ENCODE data around the gene CHD3.

The CHD3 gene

DNA sequence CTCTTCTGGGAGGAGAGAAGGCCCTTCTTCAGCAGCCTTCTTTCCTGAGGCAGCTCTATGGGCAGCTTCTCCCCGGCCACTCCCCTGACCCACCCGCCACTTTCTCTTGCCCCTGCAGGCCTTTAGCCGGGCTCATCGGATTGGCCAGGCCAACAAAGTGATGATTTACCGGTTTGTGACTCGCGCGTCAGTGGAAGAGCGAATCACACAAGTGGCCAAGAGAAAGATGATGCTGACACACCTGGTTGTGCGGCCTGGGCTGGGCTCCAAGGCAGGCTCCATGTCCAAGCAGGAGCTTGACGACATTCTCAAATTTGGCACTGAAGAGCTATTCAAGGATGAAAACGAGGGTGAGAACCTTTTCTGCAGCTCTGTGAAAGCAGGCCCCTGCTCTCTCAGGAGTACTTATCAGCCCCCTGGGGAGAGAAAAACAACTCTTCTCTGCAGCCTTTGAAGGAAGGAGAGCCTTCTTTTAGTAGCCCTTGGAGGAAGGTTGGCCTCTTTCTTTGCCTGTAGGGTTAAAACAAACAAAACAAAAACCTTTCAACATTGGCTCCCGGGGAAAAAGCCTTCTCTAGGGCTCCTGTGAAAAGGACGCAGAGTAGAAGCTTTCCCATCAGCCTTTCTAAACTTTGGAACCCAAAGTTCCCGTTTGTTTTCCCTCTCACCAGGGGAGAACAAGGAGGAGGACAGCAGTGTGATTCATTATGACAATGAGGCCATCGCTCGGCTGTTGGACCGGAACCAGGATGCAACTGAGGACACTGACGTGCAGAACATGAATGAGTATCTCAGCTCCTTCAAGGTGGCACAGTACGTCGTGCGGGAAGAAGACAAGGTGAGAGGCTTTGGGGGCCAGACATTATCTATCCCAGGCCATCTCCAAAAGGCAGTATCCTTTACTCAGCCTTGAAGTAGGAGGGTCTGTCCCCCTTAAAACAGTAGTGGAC, 14.8 kb downstream of the CHD3 start:
- no peak for DNase-seq

DNA sequence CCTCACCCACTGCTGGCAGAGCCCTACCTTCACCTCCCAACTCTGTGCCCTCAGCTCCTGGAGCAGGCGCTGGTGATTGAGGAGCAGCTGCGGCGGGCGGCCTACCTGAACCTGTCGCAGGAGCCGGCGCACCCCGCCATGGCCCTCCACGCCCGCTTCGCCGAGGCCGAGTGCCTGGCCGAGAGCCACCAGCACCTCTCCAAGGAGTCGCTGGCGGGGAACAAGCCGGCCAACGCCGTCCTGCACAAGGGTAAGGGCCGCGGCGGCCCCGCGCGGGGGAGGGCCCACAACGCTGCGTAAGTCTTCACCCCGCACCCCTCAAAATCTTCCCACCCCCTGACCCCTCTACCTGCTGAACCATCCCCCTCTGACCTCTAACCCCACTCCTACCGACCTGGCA, 20.5 kb downstream of the CHD3 start:
- no peak for DNase-seq

DNA sequence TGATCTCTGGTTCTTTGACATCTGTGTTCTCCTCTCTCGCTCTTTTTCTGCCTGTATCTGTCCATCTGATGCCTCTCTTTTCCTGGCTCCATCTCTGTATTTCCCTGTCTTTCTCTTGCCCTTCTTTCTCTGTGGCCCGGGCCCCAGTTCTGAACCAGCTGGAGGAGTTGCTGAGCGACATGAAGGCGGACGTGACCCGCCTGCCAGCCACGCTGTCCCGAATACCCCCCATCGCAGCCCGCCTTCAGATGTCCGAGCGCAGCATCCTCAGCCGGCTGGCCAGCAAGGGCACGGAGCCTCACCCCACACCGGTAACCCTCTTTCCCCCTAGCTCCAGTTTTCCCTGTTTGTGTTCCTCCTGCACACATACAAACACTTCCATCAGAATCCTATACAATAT, 21.7 kb downstream of the CHD3 start:
- no peak for DNase-seq

DNA sequence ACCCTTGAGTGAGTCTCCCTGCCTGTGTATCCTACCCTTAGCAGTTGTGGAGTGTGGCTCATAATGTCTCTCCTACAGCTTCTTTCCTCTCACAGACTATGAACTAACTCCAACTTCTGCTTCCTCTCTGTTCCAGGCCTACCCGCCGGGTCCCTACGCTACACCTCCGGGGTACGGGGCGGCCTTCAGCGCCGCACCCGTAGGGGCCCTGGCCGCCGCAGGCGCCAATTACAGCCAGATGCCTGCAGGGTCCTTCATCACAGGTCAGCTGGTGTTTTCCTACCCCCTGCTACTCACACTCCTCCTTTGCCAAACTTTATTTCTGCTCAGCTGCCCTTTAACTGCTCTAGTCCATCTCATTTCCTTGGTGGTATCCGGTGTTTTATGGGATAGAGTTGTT, 22.1 kb downstream of the CHD3 start:
- DNase-seq, result no peak

DNA sequence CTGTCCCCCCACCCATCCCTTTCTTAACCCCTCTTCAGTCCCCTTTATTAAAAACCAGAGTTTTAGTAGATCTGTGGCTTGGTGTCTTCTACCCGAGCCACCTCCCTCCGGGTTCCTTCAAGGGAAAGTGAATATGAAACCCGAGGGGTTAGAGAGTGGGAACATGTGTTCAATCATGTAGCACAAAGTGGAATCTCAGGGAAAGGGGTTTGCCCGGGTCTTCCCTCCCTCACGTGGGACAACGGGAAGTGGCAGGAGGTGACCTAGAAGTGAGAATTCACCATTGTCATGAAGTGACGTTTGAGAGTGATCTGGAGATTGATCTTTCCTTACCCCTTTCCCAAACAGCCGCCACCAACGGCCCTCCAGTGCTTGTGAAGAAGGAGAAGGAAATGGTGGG, 22.5 kb downstream of the CHD3 start:
- DNase-seq, result no peak

DNA sequence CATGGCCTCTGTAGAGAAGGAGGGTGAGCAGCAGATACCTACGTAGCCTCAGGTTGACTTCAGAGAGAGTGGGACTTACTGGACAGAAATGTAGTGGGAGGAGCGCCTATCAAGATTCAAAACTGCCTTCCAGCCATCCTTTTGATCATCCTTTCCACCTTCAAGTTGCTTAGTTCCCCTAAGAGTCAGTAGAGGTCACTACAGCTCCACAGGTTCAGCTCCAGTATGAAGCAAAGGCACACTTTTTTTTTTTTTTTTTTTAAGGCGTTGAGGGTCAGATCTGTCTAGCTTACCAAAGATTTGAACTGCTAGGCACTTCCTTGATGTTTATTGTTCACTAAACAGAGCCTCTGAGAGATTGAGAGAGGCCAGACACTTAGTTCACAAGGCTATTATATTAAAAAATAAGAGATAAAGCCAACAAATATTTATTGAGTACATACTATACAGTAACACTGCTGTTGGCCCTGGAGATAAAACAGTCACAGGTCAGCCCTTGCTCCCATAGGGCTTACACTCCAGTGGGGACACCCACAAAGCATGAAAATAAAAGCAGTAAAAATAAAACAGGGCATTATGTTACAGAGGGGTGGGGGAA, 24.4 kb downstream of the CHD3 start:
- DNase-seq, result peak; percentile 66

DNA sequence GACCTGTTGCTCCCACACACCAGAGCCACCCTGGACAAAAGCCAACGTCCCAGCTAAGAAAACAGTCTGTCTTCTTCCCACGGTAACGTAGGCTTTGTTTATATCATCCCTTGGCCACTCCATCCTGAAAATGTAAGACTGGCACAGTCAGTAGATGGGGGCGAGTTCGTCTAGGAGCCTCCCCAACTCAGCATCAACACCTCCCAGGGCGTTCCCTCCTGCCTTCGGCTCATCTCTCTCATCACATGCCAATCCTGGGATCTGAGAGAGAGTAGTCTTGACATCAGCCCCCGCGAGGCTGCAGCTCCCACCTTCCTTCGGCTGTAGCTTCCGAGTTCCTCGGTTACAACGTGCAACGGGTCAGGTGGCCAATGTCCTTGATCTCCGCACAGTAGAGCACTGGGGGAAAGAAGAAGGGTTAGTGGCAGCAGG, 26.6 kb downstream of the CHD3 start:
- no peak for DNase-seq

DNA sequence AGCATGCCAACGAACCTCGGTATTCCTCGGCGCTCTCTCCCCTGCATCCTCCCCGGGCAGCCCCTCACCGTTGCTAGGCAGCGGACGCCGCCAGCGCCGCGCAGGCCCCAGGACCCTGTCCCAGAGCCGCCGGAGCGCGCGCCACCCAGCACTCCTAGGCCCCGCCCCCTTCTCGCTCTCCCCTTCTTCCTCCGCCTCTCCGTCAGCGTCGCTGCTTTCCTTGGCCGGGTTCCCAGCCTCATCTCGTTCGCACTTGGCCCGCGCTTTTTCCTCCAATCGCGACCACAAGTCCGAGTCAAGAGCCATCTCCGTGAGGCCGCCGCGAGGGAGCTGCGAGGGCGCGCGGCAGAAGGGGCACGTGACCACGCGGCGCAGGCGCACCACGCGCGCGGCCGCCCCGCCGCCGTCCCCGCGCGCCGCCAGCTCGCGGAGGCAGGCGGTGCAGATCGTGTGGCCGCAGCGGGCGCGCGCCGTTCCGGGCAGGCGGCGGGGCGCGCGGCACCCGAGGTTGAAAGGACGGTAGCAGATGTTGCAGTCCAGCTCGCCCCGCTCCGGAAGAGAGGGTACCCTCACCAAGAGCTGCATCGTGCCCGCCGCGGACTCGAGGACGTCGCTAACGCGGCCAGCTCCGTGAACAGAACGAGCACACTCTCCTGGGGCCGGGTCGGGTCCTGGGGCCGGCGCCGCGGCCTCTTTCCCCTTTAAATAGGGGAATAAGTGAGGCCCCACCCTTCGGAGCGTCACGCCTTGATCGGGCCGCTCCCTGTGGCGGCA, 27.2 kb downstream of the CHD3 start, which contains the start of gene RNF227:
RNF227 (minus strand) TSS at position 679 of the 774 bp plus-strand sequence; CDS start at position 585, 94 bp downstream.
- DNase-seq, result peak; percentile 92

DNA sequence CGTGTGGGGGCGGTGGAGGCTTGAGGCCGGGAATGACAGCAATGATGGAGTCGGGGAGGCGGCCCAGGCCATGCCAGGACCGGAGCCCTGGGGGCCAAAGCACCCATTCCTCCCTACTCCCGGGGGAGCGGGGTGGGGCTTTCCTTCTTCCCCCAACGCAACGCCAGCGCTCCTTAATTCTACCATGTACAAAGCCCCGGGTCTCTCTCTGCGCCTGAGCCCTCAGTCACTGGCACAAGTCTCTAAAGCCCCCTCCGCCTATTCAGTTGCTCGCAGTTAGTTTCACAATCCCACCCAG, 27.7 kb downstream of the CHD3 start:
- no peak for DNase-seq

DNA sequence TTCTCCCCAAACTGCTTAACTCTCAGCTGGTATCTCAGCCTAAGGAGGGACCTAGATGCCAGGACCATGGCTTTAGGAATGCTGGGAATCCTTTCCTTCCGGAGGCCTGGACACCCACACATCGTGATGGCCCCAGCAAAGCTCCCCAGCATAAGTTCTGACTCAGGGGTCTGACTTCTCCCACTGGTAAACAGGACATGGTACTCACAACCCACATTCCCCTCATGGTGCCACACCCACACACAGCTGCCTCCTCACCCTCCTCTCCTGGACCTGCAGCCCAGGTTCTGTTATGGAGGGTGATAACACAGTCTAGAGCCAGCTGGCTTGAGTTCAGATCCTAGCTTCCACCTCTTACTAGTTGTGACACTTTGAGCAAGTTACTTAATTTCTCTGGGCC, 28.2 kb downstream of the CHD3 start:
- DNase-seq, result no peak

DNA sequence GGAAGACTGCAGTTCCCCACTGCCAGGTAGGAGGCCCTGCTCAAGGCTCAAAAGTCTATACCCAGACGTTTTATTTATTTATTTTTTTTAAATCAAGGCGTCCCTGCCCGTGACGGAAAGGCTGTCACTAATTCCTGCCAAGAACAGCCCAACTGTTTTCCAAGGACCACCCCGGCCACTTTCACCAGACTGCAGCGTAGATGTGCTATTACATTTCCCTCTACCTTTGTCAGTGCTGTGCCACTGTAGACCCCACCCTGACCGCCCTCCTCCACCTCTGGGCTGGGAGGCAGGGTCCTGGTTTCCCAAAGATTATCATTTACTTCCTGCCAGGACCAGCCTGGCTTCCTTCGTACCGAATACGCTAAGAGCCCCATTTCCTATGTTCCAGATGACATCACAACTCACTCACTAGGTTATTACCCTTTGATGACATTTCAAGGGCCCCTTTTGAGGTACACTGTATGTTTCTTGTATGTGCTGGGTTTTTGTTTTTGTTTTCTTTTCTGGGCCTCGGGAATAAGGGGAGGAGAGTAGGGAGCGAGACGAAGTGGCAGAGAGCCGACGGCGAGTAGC, 33.8 kb downstream of the CHD3 start:
- no peak for DNase-seq

DNA sequence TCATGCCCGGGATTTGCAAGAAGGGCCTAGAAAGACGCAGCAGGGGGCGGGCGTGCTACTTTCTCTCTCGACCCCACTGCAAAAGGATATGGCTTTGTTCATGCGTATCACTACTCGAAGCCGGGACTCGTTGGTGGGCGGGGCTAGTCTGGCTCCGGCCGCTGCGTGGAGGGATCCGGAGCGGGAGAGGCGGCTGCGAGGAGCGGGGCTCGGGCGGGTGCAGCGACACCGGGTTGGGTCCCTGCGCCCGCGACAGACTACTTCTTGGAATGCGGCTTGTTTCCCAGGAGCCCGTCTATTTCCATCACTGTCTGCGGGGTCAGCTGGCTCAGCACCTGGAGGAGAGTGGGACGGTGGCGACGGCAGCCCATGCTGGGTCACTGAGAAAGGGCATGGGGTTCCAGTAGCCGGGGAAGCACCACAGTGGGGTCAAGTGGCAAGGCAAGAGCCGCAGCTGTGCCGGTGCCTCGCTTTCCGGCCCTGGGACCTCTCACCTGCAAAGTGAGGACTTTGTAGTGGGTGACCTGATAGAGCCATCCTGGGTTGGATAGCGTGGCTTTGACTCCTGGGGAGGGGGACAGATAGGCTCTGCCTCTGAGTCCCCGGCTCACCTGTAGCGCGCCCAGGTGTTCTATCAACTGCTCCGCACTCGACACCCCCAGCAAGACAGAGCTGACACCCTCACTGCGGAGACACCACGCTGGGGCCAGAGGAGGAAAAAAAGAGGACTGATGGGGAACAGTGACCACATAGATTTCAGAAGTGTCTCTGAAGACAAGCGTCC, 34.4 kb downstream of the CHD3 start:
- DNase-seq, result peak; percentile 87

DNA sequence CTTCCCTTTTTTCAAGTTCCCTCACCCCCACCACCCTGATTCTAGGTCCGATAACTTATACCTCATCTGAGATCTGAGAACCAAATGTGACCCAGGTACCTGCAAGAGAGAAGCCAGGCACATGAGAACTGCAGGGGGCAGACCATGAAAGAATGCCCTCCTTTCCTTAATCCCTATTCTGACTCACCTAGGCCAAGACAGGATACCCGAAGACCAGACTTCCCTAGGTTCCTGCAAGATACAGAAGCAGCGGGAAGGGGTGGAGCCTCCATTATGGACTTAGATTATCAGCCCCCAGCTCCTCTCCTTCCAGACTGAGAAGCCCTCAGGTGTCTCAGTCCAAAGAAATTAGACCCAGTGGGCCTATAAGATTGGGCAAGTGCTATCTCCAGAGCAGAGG, 39.0 kb downstream of the CHD3 start:
- DNase-seq, result no peak

DNA sequence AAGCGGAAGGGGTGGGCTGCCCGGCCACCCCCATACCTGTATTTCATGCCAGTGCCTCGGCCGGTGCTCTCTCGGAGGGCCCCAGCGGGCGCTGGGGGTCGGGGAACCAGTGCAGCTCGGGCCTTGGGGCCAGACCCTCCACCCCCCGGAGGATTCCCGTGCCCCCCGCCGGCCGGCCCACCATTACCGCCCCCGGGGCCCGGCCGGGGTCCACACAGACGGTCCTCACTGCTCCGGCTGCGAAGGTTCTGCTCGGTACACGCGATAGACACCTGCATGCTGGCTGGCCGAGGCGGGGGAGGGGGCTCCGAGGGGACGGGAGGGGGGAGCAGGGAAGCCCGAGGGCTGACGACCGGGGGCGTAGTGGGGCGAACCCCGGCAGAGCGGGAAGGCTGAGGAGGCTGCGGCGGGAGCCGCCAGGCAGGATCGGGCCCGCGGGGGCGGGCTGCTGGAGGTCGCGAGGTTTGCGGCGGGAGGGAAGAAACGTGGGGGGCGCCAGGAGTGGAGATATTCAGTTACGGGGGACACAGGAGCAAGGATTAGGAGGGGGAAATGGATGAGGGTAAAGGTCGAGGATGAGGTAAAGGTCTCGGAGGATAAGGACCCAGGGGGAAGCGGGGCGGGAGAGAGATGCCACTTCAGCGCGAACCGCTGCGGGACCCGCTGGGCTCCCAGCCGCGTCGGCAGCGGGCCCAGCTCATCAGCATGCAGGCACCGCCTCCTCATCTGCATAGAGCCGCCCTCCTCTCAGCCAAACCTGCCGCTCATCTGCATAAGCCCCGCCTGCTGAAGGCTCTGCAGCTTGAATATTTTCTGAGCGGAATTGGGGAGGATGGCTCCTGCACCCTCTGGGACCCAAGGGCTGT, 40.8 kb downstream of the CHD3 start, which contains the start of gene KCNAB3:
KCNAB3 (minus strand) TSS at position 699 of the 866 bp plus-strand sequence; CDS start at position 278, 421 bp downstream.
- DNase-seq, result no peak

DNA sequence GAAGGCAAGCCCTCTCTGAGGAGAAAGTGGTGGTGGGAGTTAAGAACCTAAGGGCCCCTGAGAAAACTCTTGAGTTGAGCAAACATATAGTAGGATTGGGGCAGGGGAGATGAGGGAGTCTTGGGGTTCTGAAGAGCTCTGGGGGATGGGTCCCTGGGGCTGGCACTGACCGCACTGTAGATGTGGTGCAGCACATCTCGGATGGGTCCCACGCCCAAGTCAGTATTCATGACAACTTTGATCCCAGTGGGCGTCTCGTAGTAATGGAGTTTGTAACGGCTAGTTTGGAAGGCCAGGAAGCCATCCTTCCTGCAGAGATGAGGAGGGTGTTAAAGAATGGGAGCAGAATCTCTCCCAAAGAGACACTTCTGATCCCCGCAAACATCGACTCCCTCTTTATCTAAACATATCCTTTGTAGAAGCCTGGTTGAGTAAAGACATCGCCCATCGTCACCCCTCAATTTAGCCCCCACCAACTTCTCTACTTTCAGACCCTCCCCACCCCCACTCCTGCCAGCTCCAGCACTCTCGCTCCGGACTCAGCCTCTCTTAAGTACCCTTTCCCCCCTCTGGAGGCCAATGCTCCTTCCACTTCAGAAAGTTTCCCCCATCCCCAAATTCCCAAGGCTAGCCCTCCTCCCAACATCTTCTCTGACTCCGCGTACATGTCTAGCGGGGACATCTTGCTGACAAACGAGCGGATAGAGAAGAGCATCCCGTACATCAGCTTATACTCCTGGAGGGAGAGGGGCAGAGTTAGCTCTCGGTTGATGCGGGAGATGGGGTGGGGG, 42.4 kb downstream of the CHD3 start:
- peak; percentile 37 for DNase-seq

DNA sequence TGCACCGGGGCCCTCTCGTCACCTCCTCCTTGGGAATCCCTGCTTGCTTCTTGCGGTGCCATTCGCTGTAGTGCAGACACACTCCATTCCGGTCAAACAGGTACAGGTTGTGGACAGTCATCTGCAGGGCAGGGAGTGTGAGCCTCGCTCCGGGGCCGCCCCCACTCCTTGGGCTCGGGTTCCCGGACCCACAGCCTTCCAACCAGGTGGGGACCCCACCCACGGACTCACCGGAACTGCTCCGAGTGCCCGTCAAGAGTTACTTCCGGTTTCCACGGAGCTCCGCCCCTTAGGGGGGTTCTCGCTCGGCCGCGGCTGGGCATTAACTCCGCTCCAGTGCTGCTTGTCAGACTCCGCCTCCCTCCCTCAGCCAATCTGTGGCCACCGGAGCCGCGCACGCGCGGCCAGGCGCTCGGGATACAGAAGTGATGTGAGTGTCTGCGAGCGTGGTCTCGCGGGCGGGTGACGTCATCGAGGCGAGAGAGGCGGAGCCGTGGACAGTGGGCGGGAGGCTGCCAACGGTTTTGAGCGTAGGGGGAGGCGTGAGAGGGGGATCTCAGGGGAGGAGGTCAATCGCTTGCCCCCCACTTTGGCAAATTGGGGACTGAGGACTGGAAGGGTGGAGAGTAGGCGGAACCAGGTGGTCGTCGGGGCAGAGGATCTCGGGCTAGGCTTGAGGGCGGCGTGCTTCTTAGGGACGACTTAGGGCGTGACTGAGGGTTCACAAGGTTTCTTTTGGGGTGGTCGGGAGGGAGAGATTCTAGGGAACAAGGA, 43.3 kb downstream of the CHD3 start, which contains the start of the genes CNTROB and TRAPPC1:
CNTROB (plus strand) TSS at position 498 of the 774 bp plus-strand sequence. CDS start 874 bp downstream, outside the sequence.
TRAPPC1 (minus strand) TSS at position 238 of the 774 bp plus-strand sequence; CDS start at position 121, 117 bp downstream.
- peak; percentile 99 for DNase-seq

DNA sequence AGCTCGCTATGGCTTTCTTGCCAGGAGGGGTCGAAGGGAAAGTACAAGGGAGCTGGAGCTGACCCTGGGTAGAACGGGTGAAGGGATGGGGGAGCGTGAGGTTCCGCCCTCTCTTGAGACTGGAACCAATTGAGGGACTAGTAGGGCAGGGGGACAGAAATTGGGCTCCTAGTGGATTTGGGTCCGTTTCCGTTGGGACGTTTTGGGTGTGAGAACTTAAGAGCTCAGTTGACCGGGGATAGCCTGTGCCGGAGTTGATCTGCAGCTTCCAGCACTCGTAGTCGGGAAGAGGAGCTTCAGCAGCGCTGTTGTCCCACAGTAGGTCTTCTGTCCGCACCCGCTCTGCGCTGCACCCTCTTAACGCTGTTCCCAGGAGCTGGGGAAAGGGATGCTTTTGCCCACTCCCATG, 43.9 kb downstream of the CHD3 start:
- DNase-seq, result peak; percentile 40

DNA sequence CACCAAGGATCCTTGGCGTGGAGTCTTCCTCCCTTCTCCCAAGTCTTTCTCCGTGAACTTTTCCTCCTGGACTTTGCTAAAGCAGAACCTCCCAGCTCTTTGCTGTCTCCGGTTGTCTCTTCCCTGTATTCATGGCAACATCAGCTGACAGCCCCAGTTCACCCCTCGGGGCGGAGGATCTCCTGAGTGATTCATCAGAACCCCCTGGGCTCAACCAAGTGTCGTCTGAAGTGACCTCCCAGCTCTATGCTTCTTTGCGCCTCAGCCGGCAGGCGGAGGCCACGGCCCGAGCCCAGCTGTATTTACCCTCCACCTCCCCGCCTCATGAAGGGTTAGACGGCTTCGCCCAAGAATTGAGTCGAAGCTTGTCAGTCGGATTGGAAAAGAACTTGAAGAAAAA, 44.4 kb downstream of the CHD3 start:
- DNase-seq, result peak; percentile 59

DNA sequence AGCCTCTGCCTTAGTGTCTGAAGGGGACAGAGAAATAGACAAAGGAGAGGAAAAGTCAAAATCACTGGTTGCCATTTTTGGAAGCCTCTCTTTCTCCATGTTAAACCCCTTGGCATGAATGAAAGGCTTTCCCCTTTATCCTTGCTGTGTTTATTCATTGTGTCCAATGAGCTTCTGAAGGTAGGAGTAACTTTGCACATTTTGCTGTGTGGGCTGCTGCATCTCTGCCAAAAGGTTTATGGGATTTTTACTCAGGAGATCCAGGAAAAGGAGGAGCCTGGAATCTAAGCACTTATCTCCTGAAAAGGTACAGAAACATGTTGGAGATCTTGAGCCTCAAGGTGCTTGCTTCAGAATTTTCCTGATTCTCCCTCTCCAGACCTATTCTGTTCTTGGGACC, 47.3 kb downstream of the CHD3 start:
- no peak for DNase-seq

All from NCI-H146 (cell line).